Osteoblast (primary cell): Measurements from ENCODE around the gene TNS3. TPM values are rescaled to one million over a fixed set of nuclear protein-coding genes. Genes with fewer than 3 reads are reported as not detected.
A peak's percentile ranks its signal among the peaks of the same experiment; 100 is the strongest.
"Not testable (repeated sequence)": the region's sequence is repeated elsewhere in the genome, so short reads cannot be mapped to it uniquely, and the experiment has no call there.

Experiments used
- DNase-seq: peaks from one replicate; pipeline ENCODE4 v3.0.0; 2011; ENCODE audit warnings: low spot score, mixed read lengths; ENCODE audit not compliant: insufficient read length; ENCODE audit errors: missing footprints
- H2AFZ ChIP-seq: 2 replicates; pipeline ENCODE4 v1.6.0; 2011; ENCODE audit warnings: mild to moderate bottlenecking, low read length
- H3K27ac ChIP-seq: 2 replicates; pipeline ENCODE4 v1.5.1; 2011; ENCODE audit warnings: mild to moderate bottlenecking, low read depth, low read length, moderate library complexity
- H3K27me3 ChIP-seq: 2 replicates; pipeline ENCODE4 v1.6.0; 2012; ENCODE audit warnings: mild to moderate bottlenecking, control low read depth, inconsistent platforms, low read length, moderate library complexity; ENCODE audit not compliant: insufficient read depth
- H3K36me3 ChIP-seq: 2 replicates; pipeline ENCODE4 v1.5.1; 2011; ENCODE audit warnings: mild to moderate bottlenecking, low read length, control low read depth, moderate library complexity; ENCODE audit not compliant: insufficient read depth
- H3K4me1 ChIP-seq: 2 replicates; pipeline ENCODE4 v1.5.1; 2011; ENCODE audit warnings: mild to moderate bottlenecking, low read length, control low read depth, moderate library complexity; ENCODE audit not compliant: insufficient read depth
- H3K4me2 ChIP-seq: 2 replicates; pipeline ENCODE4 v1.6.0; 2011; ENCODE audit warnings: mild to moderate bottlenecking, low read length; ENCODE audit not compliant: insufficient read depth
- H3K4me3 ChIP-seq: fragments of 200-600 bp; sonication (generic); 3 replicates; pipeline ENCODE4 v1.5.1; 2012; ENCODE audit warnings: mild to moderate bottlenecking, low read length, inconsistent platforms; ENCODE audit not compliant: insufficient read depth
- H3K79me2 ChIP-seq: 2 replicates; pipeline ENCODE4 v1.6.0; 2012; ENCODE audit warnings: mild to moderate bottlenecking, low read length, control low read depth, inconsistent platforms; ENCODE audit not compliant: insufficient read depth
- H3K9me3 ChIP-seq: 2 replicates; pipeline ENCODE4 v1.5.1; 2011; ENCODE audit warnings: low read depth, low read length, control low read depth
- H4K20me1 ChIP-seq: 2 replicates; pipeline ENCODE4 v1.6.0; 2012; ENCODE audit warnings: mild to moderate bottlenecking, low read length, control low read depth; ENCODE audit not compliant: insufficient read depth
- total RNA-seq: library from RNA; depleted of rRNA; stranded (reverse); fragments of >200 nt; gene quantifications from 2 replicates; pipeline ENCODE4 v1.2.3, GENCODE V29; 2012
- TF ChIP-seq, protein P1 (sequence below): IDR thresholded peaks from 2 replicates; pipeline ENCODE4 v1.5.1; 2011; ENCODE audit warnings: mild to moderate bottlenecking, low read depth, low read length, moderate library complexity; ENCODE audit errors: extremely low read depth

TNS3 gene
- total RNA-seq, 1 donor: 67.3 TPM

DNA sequence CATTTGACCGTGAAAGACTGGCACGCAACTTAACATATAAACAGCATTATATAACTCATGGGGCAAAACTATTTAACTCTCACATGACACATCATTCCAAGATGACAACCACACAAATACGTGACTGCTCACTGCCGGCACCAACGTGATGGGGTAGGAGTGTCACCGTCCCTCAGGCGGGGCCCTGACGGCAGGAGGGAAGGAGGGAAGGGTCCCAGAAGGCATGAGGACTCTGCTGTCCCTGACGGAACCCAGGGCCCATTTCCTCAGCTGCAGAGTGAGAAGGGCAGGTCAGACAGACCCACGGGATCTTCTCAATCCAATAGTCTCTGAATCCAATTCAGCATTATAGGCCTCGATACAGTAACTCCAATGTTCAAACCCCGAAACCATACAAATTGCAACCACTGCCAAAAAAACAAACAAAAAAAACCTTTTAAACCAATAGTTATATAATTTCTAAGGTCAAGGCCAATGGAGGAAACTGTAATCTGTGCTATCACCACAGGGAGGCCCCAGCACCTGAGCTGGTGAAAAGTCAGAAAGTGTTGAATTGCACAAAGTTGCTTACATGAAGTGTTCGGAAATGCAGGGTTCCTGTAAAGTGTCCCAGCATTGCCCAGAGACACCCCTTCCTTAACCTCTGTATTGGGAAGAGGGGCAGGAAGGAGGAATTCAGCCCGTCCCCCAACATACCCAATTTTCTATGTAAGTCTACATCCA lies 137.4 kb downstream of the TNS3 start:
- Histone ChIP-seq H3K9me3 (no peaks in the 10 kb centered on the region), H3K27ac (peak overlapping the region; percentile 19), H2AFZ (no peak overlapping the region), H3K4me3 (no peak overlapping the region), H4K20me1 (peaks cover 37% of the 10 kb centered on the region), H3K4me1 (peaks cover 32% of the 10 kb centered on the region), H3K27me3 (no peaks in the 10 kb centered on the region), H3K36me3 (peaks cover 4% of the 10 kb centered on the region), H3K4me2 (no peak overlapping the region), H3K79me2 (peaks cover 58% of the 10 kb centered on the region)
- TF ChIP-seq, protein P1, sequence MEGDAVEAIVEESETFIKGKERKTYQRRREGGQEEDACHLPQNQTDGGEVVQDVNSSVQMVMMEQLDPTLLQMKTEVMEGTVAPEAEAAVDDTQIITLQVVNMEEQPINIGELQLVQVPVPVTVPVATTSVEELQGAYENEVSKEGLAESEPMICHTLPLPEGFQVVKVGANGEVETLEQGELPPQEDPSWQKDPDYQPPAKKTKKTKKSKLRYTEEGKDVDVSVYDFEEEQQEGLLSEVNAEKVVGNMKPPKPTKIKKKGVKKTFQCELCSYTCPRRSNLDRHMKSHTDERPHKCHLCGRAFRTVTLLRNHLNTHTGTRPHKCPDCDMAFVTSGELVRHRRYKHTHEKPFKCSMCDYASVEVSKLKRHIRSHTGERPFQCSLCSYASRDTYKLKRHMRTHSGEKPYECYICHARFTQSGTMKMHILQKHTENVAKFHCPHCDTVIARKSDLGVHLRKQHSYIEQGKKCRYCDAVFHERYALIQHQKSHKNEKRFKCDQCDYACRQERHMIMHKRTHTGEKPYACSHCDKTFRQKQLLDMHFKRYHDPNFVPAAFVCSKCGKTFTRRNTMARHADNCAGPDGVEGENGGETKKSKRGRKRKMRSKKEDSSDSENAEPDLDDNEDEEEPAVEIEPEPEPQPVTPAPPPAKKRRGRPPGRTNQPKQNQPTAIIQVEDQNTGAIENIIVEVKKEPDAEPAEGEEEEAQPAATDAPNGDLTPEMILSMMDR: peak; percentile 70
- DNase-seq: no peak

DNA sequence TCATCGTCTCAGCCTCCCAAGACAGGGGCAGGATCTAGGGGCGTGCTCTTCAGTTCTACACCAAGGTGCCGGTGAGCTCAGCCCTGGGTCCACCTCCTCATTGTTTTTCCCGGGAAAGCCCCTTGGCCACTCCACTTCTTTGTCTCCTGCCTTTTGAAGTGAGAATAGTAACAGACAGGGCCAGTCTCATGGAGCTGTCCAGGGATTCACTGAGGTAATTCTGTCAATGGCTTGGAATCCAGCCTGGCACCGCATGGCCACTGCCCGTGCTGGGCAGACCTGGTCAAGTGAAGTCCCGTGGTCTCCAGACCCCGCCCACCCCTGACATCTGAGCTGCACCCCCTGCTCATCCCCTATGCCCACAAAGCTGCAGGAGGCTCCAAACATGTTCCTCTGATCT lies 138.9 kb downstream of the TNS3 start:
- TF ChIP-seq, protein P1: no peak
- peaks cover 32% of the 10 kb centered on the region for H3K4me1 ChIP-seq
- peak overlapping the region; percentile 86 for H3K27ac ChIP-seq
- no peak overlapping the region for H2AFZ ChIP-seq
- no peak overlapping the region for H3K4me3 ChIP-seq
- peaks cover 36% of the 10 kb centered on the region for H4K20me1 ChIP-seq
- DNase-seq: no peak
- H3K4me2 ChIP-seq: no peak overlapping the region
- no peaks in the 10 kb centered on the region for H3K27me3 ChIP-seq
- H3K36me3 ChIP-seq: peaks cover 19% of the 10 kb centered on the region
- H3K9me3 ChIP-seq: no peaks in the 10 kb centered on the region
- peaks cover 50% of the 10 kb centered on the region for H3K79me2 ChIP-seq

DNA sequence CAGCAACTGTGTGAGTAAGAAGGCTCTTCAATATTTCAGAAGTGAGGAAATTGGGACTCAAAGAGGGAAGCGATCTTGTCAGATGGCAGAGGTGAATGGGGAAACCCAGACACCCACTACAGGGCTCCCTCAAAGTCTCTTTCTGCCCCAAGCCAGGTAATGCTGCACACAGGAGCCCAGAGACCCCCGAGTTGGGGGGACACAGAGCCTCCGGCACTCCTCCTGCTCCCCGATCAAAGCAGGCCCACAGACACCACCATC lies 139.4 kb downstream of the TNS3 start:
- no peak for DNase-seq
- H4K20me1 ChIP-seq: peaks cover 34% of the 10 kb centered on the region
- peaks cover 20% of the 10 kb centered on the region for H3K36me3 ChIP-seq
- H3K27ac ChIP-seq: peak overlapping the region; percentile 86
- no peak overlapping the region for H3K4me2 ChIP-seq
- no peaks in the 10 kb centered on the region for H3K27me3 ChIP-seq
- H3K79me2 ChIP-seq: peaks cover 45% of the 10 kb centered on the region
- no peaks in the 10 kb centered on the region for H3K9me3 ChIP-seq
- no peak overlapping the region for H3K4me3 ChIP-seq
- peaks cover 32% of the 10 kb centered on the region for H3K4me1 ChIP-seq
- TF ChIP-seq, protein P1: no peak
- no peak overlapping the region for H2AFZ ChIP-seq

DNA sequence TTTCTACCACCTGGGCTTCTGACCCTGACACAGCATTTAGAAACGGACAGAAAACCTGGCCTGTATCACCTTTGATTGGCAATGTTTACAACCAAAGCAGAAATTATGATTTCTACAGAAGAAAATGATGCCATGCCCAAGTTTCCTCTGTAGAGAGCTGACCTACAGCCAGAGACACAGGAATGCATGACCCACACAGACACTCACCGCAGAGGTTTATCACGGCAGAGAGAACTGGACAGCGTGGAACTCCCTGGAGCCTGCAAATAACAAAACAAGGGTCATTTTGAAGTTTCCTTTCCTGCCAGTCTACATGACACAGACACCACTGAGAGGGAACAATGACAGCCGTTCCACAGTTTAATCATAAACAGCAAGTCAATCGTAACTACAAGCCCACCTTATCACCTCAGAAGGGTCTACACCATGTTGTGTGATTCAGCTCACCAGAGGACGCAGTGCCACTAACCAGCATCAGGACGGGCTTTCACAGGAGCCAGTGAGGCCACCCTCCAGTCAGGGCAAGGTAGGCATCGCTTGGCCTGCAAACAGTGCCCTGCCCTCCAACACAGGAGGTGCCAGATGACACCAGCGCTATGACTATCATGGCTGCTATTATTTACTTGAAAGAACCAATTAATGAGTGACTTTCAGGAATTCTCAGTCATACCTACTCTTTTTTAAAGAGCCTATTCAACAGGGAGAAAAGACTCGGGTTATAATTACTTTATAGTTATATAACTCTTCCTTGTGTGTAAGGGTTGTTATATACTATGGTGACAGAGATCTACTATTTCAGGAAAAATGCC lies 139.9 kb downstream of the TNS3 start:
- Histone ChIP-seq H3K79me2 (peaks cover 41% of the 10 kb centered on the region), H4K20me1 (peaks cover 30% of the 10 kb centered on the region), H3K4me2 (peak overlapping the region; percentile 49), H3K9me3 (no peaks in the 10 kb centered on the region), H3K36me3 (peaks cover 20% of the 10 kb centered on the region), H3K4me3 (no peak overlapping the region), H3K4me1 (peaks cover 28% of the 10 kb centered on the region), H3K27me3 (no peaks in the 10 kb centered on the region), H3K27ac (peak overlapping the region; percentile 86), H2AFZ (no peak overlapping the region)
- DNase-seq: no peak
- TF ChIP-seq, protein P1: no peak

DNA sequence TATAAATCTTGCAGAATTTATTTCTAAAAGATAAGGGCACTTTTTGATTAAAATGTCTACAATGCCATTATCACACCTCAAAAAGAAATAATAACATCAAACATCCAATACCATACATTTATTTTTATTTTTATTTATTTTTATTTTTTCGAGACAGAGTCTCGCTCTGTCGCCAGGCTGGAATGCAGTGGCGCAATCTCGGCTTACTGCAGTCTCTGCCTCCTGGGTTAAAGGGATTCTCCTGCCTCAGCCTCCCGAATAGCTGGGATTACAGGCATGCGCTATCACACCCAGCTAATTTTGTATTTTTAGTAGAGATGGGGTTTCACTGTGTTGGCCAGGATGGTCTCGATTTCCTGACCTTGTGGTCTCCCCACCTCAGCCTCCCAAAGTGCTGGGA lies 140.9 kb downstream of the TNS3 start:
- not testable (repeated sequence) for H3K4me2 ChIP-seq, H2AFZ ChIP-seq, H3K27me3 ChIP-seq, H3K9me3 ChIP-seq, DNase-seq, H3K4me3 ChIP-seq
- Histone ChIP-seq H3K79me2 (peaks cover 41% of the 10 kb centered on the region), H4K20me1 (peaks cover 30% of the 10 kb centered on the region), H3K4me1 (peaks cover 26% of the 10 kb centered on the region), H3K36me3 (peaks cover 24% of the 10 kb centered on the region), H3K27ac (peak overlapping the region; percentile 86)
